HG02981 (cell line): ENCODE measurements around the gene ZNF471.
A peak's percentile ranks its signal among the peaks of the same experiment; 100 is the strongest.

Source experiments
- ATAC-seq: cut with Tn5 transposase; IDR thresholded peaks from one replicate; pipeline ENCODE4 v1.9.1; 2021; ENCODE audit warnings: mild to moderate bottlenecking, moderate library complexity; ENCODE audit not compliant: unreplicated experiment

ZNF471 gene

DNA sequence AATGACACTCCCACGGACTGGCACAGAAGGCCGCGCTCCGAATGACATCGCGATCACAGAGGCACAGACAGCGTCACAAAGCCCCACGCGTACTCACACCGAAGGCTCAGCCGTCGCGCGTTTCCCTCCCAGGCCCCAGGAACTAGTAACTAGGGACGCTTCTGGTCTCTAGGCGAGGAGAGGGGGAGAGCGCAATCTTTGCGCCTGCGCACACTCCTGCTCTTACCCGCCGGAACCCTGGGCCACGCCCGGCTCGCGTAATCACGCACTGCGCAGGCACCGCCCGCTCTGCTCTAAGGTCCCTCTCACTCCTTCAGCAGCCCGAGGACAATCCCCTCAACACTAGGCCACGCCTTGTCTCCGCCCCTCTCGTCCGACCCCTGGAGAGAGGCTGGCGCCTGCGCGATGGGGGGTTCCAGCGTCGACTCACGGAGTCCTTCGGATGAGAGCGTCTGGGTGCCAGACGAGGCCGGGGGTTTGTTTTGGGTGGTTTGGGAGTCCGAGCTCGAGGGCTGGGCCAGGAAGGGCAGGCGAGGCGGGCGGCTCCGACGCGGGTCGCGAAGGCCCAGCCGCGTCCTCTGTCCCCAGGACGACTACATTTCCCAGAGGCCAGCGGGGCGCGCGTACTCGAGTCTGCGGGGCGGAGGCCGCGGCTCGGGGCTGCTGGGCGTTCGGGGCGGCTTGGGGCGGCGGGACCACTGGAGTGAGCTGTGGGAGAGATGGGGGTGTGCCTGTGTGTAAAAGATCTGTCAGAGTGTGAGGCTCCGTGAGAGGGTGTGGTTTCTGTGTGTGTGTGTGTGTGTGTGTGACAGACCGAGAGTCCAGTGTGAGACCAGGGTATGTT, at the start of gene ZNF471:
ZNF471 (plus strand) TSS at position 410 of the 844 bp plus-strand sequence. CDS start 3,717 bp downstream, outside the sequence.
- ATAC-seq: no peak

DNA sequence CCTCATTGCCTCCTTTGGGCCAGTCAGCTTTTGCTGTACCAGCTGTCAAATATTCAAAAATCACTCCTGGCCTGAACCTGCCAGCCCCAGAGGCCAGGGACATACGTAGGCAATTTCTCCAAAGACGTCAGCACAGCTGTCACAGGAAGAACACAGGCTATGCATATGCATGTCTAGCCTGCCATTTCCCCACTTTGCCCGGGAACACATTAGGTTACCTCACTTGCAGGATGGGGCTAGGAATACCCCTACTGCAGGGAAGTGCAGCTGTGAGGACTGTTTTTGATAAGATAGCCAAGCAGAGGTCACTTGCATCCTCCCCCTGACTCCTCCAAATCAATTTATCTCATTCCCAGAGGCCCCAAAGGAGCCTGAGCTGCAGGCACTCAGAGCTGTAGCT, 33.3 kb upstream of the ZNF471 start:
- ATAC-seq: no peak

- no peak for ATAC-seq
These were observed 31.6 kb upstream of the ZNF471 start for GRCh38 chr19:56476093-56476492.

DNA sequence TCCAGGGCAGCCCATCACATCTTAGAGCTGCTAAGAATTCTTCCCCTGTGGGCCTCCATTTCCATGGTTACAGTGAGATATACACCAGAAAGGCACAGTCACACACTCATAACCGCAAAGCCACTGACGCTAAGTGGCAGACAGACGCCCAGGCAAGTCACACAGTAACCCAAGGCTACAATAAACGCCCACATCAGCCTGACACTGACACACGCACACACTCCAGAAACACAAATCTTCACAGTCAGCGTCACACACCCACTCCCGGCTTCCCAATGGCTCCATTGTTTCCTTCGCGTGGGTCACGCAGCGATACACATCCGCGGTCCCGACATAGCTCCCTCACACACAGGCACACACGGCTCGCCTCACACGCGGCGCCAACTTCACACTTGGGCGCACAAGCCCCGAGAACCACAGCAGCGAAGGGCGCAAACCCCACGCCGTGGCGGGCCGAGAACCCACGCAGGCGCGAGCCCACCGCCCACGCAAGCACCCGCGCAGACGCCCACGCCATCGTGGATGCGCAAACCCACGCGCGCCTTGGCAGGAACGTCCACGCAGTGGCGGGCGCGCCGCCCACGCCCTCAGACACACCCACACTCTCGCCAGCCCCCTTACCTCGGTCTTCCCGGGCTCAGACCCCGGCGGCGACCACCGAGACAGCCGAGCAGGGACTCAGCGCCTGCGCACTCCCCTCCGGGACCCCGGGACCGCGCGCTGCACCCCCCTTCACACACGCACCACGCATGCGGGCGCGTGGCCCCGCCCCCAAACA, 30.8 kb upstream of the ZNF471 start, which contains the start of gene ZNF667:
ZNF667 (minus strand) TSS at position 695 of the 778 bp plus-strand sequence. CDS start 14,975 bp downstream, outside the sequence.
- no peak for ATAC-seq

DNA sequence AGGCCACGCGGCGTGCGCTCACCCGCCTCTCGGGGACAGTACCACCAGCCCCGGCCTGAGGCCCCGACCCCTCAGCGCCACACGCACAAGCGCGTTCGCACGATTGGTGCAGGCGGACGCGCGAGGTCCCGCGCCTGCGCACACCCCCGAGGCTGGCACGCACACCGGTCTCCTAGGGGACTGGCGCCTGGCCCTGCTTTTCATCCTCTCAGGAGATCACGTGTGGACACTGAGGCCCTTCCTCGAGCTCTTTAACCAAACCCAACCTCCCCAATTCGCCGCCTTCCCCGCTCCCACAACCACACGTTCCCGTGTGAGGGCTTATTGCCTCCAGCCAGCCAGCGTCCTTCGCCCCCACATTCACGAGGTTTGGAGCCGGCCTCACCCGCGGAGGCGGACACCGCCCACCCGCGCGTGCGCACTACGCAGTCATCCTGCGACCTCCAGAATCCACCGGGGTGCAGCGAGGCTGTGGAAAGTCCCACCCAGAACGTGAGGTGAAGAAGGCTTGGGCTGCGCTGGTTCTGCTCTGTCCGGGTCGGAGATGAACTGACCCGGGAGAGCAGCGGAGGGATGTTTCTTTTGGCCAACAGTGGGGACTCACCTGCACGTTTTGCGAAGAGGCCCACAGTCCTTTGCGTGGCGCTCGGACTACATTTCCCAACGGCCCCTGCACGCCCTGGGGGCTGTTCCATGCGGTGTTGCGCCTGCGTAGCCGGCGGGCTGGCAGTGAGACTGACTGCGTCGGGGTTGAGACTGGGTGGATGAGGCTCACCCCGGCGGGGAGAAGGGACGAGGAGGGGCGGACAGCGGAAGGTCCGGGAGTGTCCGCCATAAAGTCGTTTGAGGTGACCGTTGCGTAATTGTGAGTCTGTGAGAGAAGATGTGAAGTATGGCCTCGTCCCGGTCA, 30.0 kb upstream of the ZNF471 start:
- ATAC-seq: no peak

- ATAC-seq: no peak
These were observed 16.3 kb upstream of the ZNF471 start for GRCh38 chr19:56491399-56491798.

- ATAC-seq: no peak
These were observed 3.1 kb upstream of the ZNF471 start for GRCh38 chr19:56504581-56504980.

- ATAC-seq: no peak
These were observed 679 bp downstream of the ZNF471 start for GRCh38 chr19:56508290-56508778.

DNA sequence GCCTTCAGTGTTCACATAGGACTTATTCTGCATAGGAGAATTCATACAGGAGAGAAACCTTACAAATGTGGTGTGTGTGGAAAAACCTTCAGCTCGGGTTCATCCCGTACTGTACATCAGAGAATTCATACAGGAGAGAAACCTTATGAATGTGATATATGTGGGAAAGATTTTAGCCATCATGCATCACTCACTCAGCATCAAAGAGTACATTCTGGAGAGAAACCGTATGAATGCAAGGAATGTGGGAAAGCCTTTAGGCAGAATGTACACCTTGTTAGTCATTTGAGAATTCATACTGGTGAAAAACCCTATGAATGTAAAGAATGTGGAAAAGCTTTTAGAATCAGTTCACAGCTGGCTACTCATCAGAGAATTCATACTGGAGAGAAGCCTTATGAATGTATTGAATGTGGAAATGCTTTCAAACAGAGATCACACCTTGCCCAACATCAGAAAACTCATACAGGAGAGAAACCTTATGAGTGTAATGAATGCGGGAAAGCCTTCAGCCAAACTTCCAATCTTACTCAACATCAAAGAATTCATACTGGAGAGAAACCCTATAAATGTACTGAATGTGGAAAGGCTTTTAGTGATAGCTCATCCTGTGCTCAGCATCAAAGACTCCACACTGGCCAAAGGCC, 17.7 kb downstream of the ZNF471 start:
- ATAC-seq: no peak

- no peak for ATAC-seq
These were observed 29.8 kb downstream of the ZNF471 start for GRCh38 chr19:56537442-56537841.

DNA sequence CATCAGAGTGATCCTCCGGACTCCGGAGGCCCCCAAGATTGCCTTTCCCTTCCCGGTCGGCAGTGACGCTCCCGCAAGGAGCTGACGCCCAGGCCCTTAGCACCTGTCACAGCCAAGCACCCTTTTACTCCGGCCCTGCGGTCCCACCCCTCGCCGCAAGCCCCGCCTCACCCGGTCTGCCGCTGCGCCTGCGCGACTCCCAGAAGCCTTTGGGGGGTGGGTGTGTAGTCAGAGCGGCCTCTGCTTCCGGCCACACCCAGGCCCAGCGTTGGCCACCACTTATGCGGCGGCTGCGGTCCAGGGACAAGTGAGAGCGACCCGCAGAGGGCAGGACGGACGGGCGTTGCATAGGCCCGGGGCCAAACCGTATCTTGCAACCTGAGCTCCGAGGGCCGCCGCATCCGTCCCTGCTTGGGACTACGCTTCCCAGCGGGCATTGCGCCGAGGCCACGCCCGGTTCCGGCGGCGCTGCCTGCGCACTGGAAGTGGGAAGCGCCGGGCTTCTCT, 30.7 kb downstream of the ZNF471 start:
- ATAC-seq: peak; percentile 83

- peak; percentile 40 for ATAC-seq
These were observed 31.2 kb downstream of the ZNF471 start, which contains the start of gene ZFP28 for GRCh38 chr19:56538761-56539263. Gene ZFP28, plus strand, starts transcription at chr19:56538948. Its CDS starts 71 bp downstream, at chr19:56539019.

- no peak for ATAC-seq
These were observed 36.1 kb downstream of the ZNF471 start for GRCh38 chr19:56543776-56544175.

DNA sequence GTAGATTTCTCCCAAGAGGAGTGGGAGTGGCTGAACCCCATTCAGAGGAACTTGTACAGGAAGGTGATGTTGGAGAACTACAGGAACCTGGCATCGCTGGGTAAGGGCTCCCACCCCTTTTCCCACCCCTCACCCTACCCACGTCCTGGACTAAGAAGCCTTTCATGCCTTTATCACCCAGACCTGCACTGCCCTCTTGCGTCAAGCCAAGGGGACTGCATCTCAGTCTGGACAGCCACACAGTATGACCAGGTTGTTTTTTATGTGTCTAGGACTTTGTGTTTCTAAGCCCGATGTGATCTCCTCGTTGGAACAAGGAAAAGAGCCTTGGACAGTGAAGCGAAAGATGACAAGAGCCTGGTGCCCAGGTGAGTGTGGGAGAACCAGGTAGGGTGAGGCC, 39.9 kb downstream of the ZNF471 start:
- no peak for ATAC-seq

GRCh38 chr19:56554272-56554869, 46.7 kb downstream of the ZNF471 start:
- ATAC-seq: no peak

DNA sequence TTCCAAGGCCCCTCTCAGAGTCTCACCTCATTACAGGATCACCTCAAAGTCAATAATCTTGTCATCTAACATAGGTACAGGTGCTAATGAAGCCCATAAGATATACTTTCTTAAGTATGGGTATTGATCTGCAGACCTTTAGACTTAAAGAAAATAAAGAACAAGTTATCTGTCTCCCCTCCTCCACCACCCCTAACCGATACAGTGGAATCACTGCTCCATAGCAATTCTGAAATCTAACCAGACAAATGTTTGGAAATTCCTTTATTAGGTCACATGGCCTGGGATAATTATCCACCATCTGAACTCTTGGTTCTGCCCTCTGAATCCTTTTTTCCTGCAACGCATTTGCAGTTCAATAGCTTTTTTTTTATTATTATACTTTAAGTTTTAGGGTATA, 55.1 kb downstream of the ZNF471 start:
- ATAC-seq: no peak

GRCh38 chr19:56566904-56567273, 59.2 kb downstream of the ZNF471 start:
- peak; percentile 27 for ATAC-seq

DNA sequence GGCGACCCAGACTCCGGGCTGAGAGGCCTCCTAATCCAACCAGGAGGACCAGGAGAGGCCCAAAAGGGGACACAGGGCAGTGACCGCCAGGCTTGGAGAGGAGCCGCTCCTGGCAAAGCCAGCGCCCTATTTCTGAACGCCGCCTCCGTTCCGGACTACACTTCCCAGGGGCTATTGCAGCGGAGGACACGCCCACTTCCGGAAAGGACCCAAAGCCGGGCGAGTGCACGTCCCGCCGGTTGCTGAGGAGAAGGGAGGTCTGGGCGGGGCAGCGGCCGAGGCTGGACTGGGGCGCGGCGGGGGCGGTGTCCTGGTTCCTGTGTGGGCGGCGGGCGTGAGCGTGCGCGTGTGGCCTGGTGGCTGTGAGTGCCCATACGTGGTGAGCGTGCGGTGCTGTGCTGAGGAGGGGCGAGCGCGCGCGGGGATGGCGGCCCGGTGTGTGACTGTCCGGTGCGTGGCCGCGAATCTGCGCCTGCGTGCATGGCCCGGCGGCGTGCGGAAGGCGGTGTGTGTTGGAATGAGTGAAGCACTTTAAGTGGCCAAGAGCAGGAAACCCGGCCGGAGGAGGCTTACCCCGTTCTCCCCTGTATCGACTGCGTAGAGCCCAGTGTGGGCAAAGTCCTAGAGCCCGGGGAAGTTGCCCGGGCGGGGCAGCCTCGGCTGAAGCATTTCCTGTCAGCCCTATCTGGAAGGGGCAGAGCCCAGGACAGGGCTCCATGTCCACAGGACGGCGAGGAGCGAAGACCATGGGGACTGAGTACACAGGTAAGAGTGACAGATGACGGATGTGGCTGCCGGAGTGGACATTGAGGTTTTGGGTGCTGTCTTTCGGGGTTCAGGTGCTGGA, 59.8 kb downstream of the ZNF471 start, which contains the start of gene ZNF470:
ZNF470 (plus strand) TSS at position 195 of the 847 bp plus-strand sequence. CDS start 2,844 bp downstream, outside the sequence.
- ATAC-seq: peak; percentile 98
